Body of pancreas (tissue), 4 donors: ENCODE results near the gene KIAA1549. TPM values are rescaled to one million over a fixed set of nuclear protein-coding genes. Genes with fewer than 3 reads are reported as not detected.

ENCODE experiments used
- ATAC-seq: fragments of 150-250 bp; one replicate; pipeline ENCODE4 v1.9.1; 2016
- DNase-seq, 4 donors: peaks; one replicate each; pipeline ENCODE4 v3.0.0-alpha.2; 2019
- H3K27ac ChIP-seq, 4 donors: fragments of 200-600 bp; sonication (generic); 1 replicate in 3 of 4; 2 replicates in 1 of 4; pipeline versions ENCODE4 v1.5.1 to v1.6.1; 2016 to 2019; ENCODE audit warnings: mild to moderate bottlenecking in 1 of 4, mixed read lengths in 1 of 4, moderate library complexity in 1 of 4
- H3K27me3 ChIP-seq, 2 donors: fragments of 200-600 bp; sonication (generic); one replicate each; pipeline ENCODE4 v1.6.0; 2016; ENCODE audit warnings: mild to moderate bottlenecking in 1 of 2
- H3K36me3 ChIP-seq, 2 donors: fragments of 200-600 bp; sonication (generic); replicated peaks in 1 of 2; 2 replicates each; pipeline ENCODE4 v1.5.1; 2016; ENCODE audit warnings: low read depth in 2 of 2; ENCODE audit not compliant: insufficient read depth in 1 of 2
- H3K4me1 ChIP-seq: fragments of 200-600 bp; sonication (generic); one replicate; pipeline ENCODE4 v1.6.0; 2016
- H3K4me3 ChIP-seq, 2 donors: fragments of 200-600 bp; sonication (generic); 1 replicate in 1 of 2; 2 replicates in 1 of 2; pipeline ENCODE4 v1.5.1; 2016 to 2019
- H3K9me3 ChIP-seq, 3 donors: fragments of 200-600 bp; sonication (generic); 1 replicate in 2 of 3; 2 replicates in 1 of 3; pipeline ENCODE4 v1.5.1; 2016
- CTCF ChIP-seq, 7 experiments: fragments of 450-650 bp in 4 of 7; fragments of 200-600 bp in 3 of 7; sonication (generic) in 3 of 7; IDR thresholded peaks; one replicate each; pipeline ENCODE4 v1.5.1; 2016 to 2019; ENCODE audit warnings: antibody characterized with exemption in 7 of 7
- POLR2A ChIP-seq, 3 donors: fragments of 450-650 bp; IDR thresholded peaks; one replicate each; pipeline ENCODE4 v1.6.1; 2016; ENCODE audit warnings: antibody characterized with exemption in 3 of 3, mild to moderate bottlenecking in 2 of 3
- WGBS, 2 donors: methylation state at CpG; one replicate each; pipeline ENCODE4 v1.1.5; 2017; 5-methylcytosine and 5-hydroxymethylcytosine counted together
- intact Hi-C: fragments of 100-400 bp; cut with DNase I; formaldehyde crosslinking; loops from one replicate; pipeline ENCODE4 v1.15.1; 2023
- total RNA-seq, 2 donors: library from RNA; depleted of rRNA; stranded (reverse); fragments of >200 nt; gene quantifications; one replicate each; pipeline ENCODE4 v1.1.0, GENCODE V29; 2016

KIAA1549 gene
- total RNA-seq, 2 donors from 2014 or later: 5.3 to 6.0 TPM

- ATAC-seq: no peak
- 89 to 95% methylated on average over 12 to 13 of the region's 13 CpGs for WGBS, 2 donors
Observed at GRCh38 chr7:138918176-138918575, 63.0 kb downstream of the KIAA1549 start.

GRCh38 chr7:138917771-138918170 is 63.4 kb downstream of the KIAA1549 start:
- intact Hi-C loops: no loop called here
- Histone ChIP-seq H3K4me1 (no peaks in the 10 kb centered on the region), H3K27me3 (no peaks in the 10 kb centered on the region), H3K36me3 (no peaks in the 10 kb centered on the region), H3K4me3 (no peak overlapping the region), H3K9me3 (no peaks in the 10 kb centered on the region), H3K27ac (no peak overlapping the region)
- 89 to 91% methylated on average over 16 of the region's 16 CpGs for WGBS, 2 donors
- no peak for TF ChIP-seq CTCF (IDR thresholded peaks at IDR 0.05)
- no peak for TF ChIP-seq POLR2A (IDR thresholded peaks at IDR 0.05)
- ATAC-seq (no peak), DNase-seq (no peak)

More at GRCh38 chr7:138918176-138918575, 63.0 kb downstream of the KIAA1549 start:
- Histone ChIP-seq H3K9me3 (no peaks in the 10 kb centered on the region), H3K27ac (no peak overlapping the region), H3K4me3 (no peak overlapping the region), H3K27me3 (no peaks in the 10 kb centered on the region), H3K4me1 (no peaks in the 10 kb centered on the region), H3K36me3 (no peaks in the 10 kb centered on the region)
- TF ChIP-seq CTCF (IDR thresholded peaks at IDR 0.05) (no peak), POLR2A (IDR thresholded peaks at IDR 0.05) (no peak)
- no peak for DNase-seq
- intact Hi-C loops: no loop called here

GRCh38 chr7:138916731-138917130 is 64.5 kb downstream of the KIAA1549 start:
- Histone ChIP-seq H3K9me3 (no peaks in the 10 kb centered on the region), H3K27ac (no peak overlapping the region), H3K4me3 (no peak overlapping the region), H3K36me3 (no peaks in the 10 kb centered on the region), H3K4me1 (no peaks in the 10 kb centered on the region), H3K27me3 (no peaks in the 10 kb centered on the region)
- TF ChIP-seq POLR2A (IDR thresholded peaks at IDR 0.05) (no peak), CTCF (IDR thresholded peaks at IDR 0.05) (no peak)
- DNase-seq (no peak), ATAC-seq (no peak)
- 91 to 94% methylated on average over 17 of the region's 17 CpGs for WGBS, 2 donors
- intact Hi-C loops: no loop called here

GRCh38 chr7:138916275-138916674 is 64.9 kb downstream of the KIAA1549 start:
- no peak for ATAC-seq
- H3K27ac ChIP-seq: no peak overlapping the region
- no peak for DNase-seq
- H3K4me3 ChIP-seq: no peak overlapping the region
- WGBS, 2 donors: 89 to 90% methylated on average over 6 of the region's 6 CpGs
- H3K9me3 ChIP-seq: no peaks in the 10 kb centered on the region
- H3K27me3 ChIP-seq: no peaks in the 10 kb centered on the region
- TF ChIP-seq POLR2A (IDR thresholded peaks at IDR 0.05) (no peak), CTCF (IDR thresholded peaks at IDR 0.05) (no peak)
- intact Hi-C loops: no loop called here
- H3K36me3 ChIP-seq: no peaks in the 10 kb centered on the region
- no peaks in the 10 kb centered on the region for H3K4me1 ChIP-seq

- no peak for DNase-seq
- ATAC-seq: no peak
- intact Hi-C loops: no loop called here
- Histone ChIP-seq H3K27ac (no peak overlapping the region), H3K9me3 (no peaks in the 10 kb centered on the region), H3K36me3 (no peaks in the 10 kb centered on the region), H3K4me3 (no peak overlapping the region), H3K4me1 (no peaks in the 10 kb centered on the region), H3K27me3 (no peaks in the 10 kb centered on the region)
- WGBS, 2 donors: 75 to 86% methylated on average over 2 of the region's 2 CpGs
- no peak for TF ChIP-seq CTCF (IDR thresholded peaks at IDR 0.05)
- TF ChIP-seq POLR2A (IDR thresholded peaks at IDR 0.05): no peak
Observed at GRCh38 chr7:138913783-138914182, 67.4 kb downstream of the KIAA1549 start.
